ENCODE data around the gene RSPRY1. TPM values are rescaled to one million over a fixed set of nuclear protein-coding genes. Genes with fewer than 3 reads are reported as not detected.

Gene RSPRY1
- polyA plus RNA-seq, 2 of the 4 experiments (the other 2 are of a cell fraction): 32.2 to 50.0 TPM

- ATAC-seq (no peak), DNase-seq (ENCODE audit: low read depth in 1 of 2, low spot score in 1 of 2) (no peak), FAIRE-seq (no peak)
- CTCF ChIA-PET: interaction anchor here (1.7 to 2.1 kb wide), 2 partner anchors 10 to 11 kb away, joined by 4 to 11 read pairs; no protein-coding TSS in a partner anchor
- no peaks in the 10 kb centered on the region for H3K4me1 ChIP-seq
- H3K9me3 ChIP-seq: no peaks in the 10 kb centered on the region
- POLR2A ChIA-PET: no interaction called here
- WGBS (ENCODE audit: missing lambda C conversion rate): 90% methylated on average over 6 of the region's 6 CpGs
- H3K4me2 ChIP-seq: no peak overlapping the region
- H3K4me3 ChIP-seq: no peak overlapping the region
- H3K27ac ChIP-seq: no peak overlapping the region
- TF ChIP-seq ELK1 (IDR thresholded peaks at IDR 0.05; ENCODE audit: low read depth, low read length) (no peak), EHMT2 (IDR thresholded peaks at IDR 0.05; ENCODE audit: low read depth) (no peak), CTCF (IDR thresholded peaks at IDR 0.05) (no peak), BCL3 (IDR thresholded peaks at IDR 0.05) (no peak), NFE2L2 (conservative IDR thresholded peaks at IDR 0.05; ENCODE audit: low read length) (no peak), EHF (CRISPR knock-in tag; IDR thresholded peaks at IDR 0.05) (no peak), CHD4 (IDR thresholded peaks at IDR 0.05; ENCODE audit: borderline replicate concordance) (no peak), USF2 (IDR thresholded peaks at IDR 0.05) (no peak), MAFK (IDR thresholded peaks at IDR 0.05; ENCODE audit: partially characterized antibody) (no peak), NPAS2 (CRISPR knock-in tag; IDR thresholded peaks at IDR 0.05; ENCODE audit: borderline replicate concordance) (no peak), RCOR1 (IDR thresholded peaks at IDR 0.05; ENCODE audit: low read depth, low read length) (no peak), HDAC2 (IDR thresholded peaks at IDR 0.05) (no peak), HOXB5 (CRISPR knock-in tag; IDR thresholded peaks at IDR 0.05) (no peak), POLR2AphosphoS2 (conservative IDR thresholded peaks at IDR 0.05; ENCODE audit: low read length) (no peak), RNF2 (IDR thresholded peaks at IDR 0.05; ENCODE audit: borderline replicate concordance, low read depth) (no peak)
- TF ChIP-seq, protein P1, sequence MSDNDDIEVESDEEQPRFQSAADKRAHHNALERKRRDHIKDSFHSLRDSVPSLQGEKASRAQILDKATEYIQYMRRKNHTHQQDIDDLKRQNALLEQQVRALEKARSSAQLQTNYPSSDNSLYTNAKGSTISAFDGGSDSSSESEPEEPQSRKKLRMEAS (IDR thresholded peaks at IDR 0.05): no peak
- TF ChIP-seq, protein P2, sequence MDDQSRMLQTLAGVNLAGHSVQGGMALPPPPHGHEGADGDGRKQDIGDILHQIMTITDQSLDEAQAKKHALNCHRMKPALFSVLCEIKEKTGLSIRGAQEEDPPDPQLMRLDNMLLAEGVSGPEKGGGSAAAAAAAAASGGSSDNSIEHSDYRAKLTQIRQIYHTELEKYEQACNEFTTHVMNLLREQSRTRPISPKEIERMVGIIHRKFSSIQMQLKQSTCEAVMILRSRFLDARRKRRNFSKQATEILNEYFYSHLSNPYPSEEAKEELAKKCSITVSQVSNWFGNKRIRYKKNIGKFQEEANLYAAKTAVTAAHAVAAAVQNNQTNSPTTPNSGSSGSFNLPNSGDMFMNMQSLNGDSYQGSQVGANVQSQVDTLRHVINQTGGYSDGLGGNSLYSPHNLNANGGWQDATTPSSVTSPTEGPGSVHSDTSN (IDR thresholded peaks at IDR 0.05): no peak
- TF ChIP-seq, protein P3, sequence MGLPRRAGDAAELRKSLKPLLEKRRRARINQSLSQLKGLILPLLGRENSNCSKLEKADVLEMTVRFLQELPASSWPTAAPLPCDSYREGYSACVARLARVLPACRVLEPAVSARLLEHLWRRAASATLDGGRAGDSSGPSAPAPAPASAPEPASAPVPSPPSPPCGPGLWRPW (IDR thresholded peaks at IDR 0.05): no peak
These were observed 32.3 kb upstream of the RSPRY1 start for GRCh38 chr16:57153841-57154240.

DNA sequence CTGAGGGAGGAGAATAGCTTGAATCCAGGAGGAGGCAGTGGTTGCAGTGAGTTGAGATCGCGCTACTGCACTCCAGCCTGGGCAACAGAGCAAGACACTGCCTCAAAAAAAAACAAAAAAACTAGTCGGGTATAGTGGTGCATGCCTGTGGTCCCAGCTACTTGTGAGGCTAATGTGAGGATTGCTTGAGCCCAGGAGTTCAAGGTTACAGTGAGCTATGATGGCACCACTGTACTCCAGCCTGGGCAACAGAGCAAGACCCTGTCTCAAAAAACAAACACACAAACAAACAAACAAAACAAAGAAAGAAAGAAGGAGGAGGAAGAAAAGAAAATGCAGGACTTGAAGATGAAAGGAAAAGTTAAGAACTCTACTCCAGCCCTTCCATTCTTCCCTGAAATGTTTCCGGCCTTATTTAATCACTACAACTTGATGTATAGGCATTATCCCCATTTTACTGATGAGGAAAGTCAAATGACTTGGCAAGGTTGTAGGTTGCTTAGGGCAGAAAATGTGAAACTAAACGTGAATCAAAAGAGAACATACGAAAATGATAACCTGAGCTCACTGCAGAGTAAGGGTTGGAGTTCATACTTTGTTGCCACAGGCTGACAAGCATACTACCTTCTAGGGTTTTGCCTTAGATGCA, 30.3 kb upstream of the RSPRY1 start:
- ATAC-seq: no peak
- no peak for FAIRE-seq
- Histone ChIP-seq H3K4me1 (no peaks in the 10 kb centered on the region), H3K4me2 (no peak overlapping the region), H3K9me3 (no peaks in the 10 kb centered on the region), H3K4me3 (no peak overlapping the region), H3K27ac (no peak overlapping the region)
- no peak for TF ChIP-seq TFCP2L1 (CRISPR knock-in tag; IDR thresholded peaks at IDR 0.05)
- no peak for TF ChIP-seq SMC3 (IDR thresholded peaks at IDR 0.05)
- TF ChIP-seq ZC3H11A (IDR thresholded peaks at IDR 0.05): no peak
- TF ChIP-seq CHD2 (IDR thresholded peaks at IDR 0.05; ENCODE audit: low read length, partially characterized antibody): no peak
- no peak for TF ChIP-seq KDM5A (IDR thresholded peaks at IDR 0.05)
- no peak for TF ChIP-seq JUNB (IDR thresholded peaks at IDR 0.05)
- TF ChIP-seq, protein P1 (IDR thresholded peaks at IDR 0.05): no peak
- TF ChIP-seq EHMT2 (IDR thresholded peaks at IDR 0.05; ENCODE audit: low read depth): no peak
- no peak for TF ChIP-seq CEBPB (IDR thresholded peaks at IDR 0.05)
- no peak for TF ChIP-seq HOXB5 (CRISPR knock-in tag; IDR thresholded peaks at IDR 0.05)
- no peak for TF ChIP-seq KDM1A (IDR thresholded peaks at IDR 0.05; ENCODE audit: low read depth)
- no peak for TF ChIP-seq USF2 (IDR thresholded peaks at IDR 0.05)
- CTCF ChIA-PET: interaction anchor here (1.0 to 2.8 kb wide), 5 partner anchors 11 to 190 kb away, joined by 3 to 7 read pairs (median 4); partner anchors contain the start of gene CPNE2
- WGBS (ENCODE audit: missing lambda C conversion rate): 83% methylated on average over 6 of the region's 6 CpGs
- POLR2A ChIA-PET: no interaction called here
- no peak for DNase-seq (ENCODE audit: low read depth in 1 of 2, low spot score in 1 of 2)
